Measurements from ENCODE around the gene COQ2. TPM values are rescaled to one million over a fixed set of nuclear protein-coding genes. Genes with fewer than 3 reads are reported as not detected.
"Not testable (repeated sequence)": the region's sequence is repeated elsewhere in the genome, so short reads cannot be mapped to it uniquely, and the experiment has no call there.

COQ2 gene
- total RNA-seq, 1 experiment from 2014 or later = 15.3 TPM

GRCh38 chr4:83328521-83329187 lies 44.1 kb upstream of the COQ2 start:
- ChIA-PET CTCF (no interaction called here), POLR2A (ENCODE audit: low non-redundant PET) (no interaction called here)
- Histone ChIP-seq H3K36me3 (ENCODE audit: insufficient read depth, low read length, poor library complexity, severe bottlenecking) (no peaks in the 10 kb centered on the region), H3K9me3 (ENCODE audit: low read depth, low read length, poor library complexity, severe bottlenecking) (no peaks in the 10 kb centered on the region), H3K4me3 (ENCODE audit: low read depth, low read length, poor library complexity, severe bottlenecking) (no peak overlapping the region), H3K27me3 (replicated peaks; ENCODE audit: insufficient read depth, low read depth, low read length, poor library complexity) (no peaks in the 10 kb centered on the region), H3K4me1 (ENCODE audit: insufficient read depth, low read length, poor library complexity, severe bottlenecking) (no peaks in the 10 kb centered on the region), H3K27ac (ENCODE audit: low read depth, low read length, poor library complexity, severe bottlenecking) (no peak overlapping the region)
- TF ChIP-seq, protein P1, sequence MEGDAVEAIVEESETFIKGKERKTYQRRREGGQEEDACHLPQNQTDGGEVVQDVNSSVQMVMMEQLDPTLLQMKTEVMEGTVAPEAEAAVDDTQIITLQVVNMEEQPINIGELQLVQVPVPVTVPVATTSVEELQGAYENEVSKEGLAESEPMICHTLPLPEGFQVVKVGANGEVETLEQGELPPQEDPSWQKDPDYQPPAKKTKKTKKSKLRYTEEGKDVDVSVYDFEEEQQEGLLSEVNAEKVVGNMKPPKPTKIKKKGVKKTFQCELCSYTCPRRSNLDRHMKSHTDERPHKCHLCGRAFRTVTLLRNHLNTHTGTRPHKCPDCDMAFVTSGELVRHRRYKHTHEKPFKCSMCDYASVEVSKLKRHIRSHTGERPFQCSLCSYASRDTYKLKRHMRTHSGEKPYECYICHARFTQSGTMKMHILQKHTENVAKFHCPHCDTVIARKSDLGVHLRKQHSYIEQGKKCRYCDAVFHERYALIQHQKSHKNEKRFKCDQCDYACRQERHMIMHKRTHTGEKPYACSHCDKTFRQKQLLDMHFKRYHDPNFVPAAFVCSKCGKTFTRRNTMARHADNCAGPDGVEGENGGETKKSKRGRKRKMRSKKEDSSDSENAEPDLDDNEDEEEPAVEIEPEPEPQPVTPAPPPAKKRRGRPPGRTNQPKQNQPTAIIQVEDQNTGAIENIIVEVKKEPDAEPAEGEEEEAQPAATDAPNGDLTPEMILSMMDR (conservative IDR thresholded peaks at IDR 0.05; ENCODE audit: low read depth, low read length) = 0 out of 2 replicates have a peak, but pooled peaks have one; percentile 26
- no peak for TF ChIP-seq EZH2 (IDR thresholded peaks at IDR 0.05; ENCODE audit: borderline replicate concordance, low read depth, low read length, poor library complexity, severe bottlenecking)
- no TSS peak for BruUV-seq (replicated peaks)
- intact Hi-C loops (cut with micrococcal nuclease; ENCODE audit: unreplicated experiment) = no loop called here
- DNase-seq (ENCODE audit: low spot score) = peak; percentile 11

DNA sequence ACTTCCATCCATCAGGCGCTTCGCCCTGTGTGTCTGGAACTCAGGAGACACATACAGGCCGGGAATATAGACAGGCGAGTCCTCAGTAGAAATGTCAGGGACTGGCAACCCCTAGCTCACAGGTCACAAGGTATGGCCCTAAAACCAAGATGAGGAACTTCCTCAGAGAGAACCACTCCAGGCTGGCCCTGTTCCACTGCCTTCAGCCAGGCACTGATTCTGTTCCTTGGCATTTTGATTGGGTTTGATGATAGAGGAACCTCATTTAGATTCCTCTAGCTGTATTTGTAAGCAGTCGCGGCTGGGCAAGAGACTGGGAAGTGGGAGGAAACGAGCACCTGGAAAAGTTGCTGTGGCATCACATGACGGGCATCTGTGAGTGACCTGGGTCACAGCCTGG lies 41.9 kb upstream of the COQ2 start:
- no peaks in the 10 kb centered on the region for H3K4me1 ChIP-seq (ENCODE audit: insufficient read depth, low read length, poor library complexity, severe bottlenecking)
- BruUV-seq (replicated peaks) = no TSS peak
- no peak for DNase-seq (ENCODE audit: low spot score)
- no peak overlapping the region for H3K27ac ChIP-seq (ENCODE audit: low read depth, low read length, poor library complexity, severe bottlenecking)
- TF ChIP-seq EZH2 (IDR thresholded peaks at IDR 0.05; ENCODE audit: borderline replicate concordance, low read depth, low read length, poor library complexity, severe bottlenecking) = no peak
- TF ChIP-seq, protein P1 (conservative IDR thresholded peaks at IDR 0.05; ENCODE audit: low read depth, low read length) = no peak
- CTCF ChIA-PET = no interaction called here
- no peaks in the 10 kb centered on the region for H3K27me3 ChIP-seq (replicated peaks; ENCODE audit: insufficient read depth, low read depth, low read length, poor library complexity)
- intact Hi-C loops (cut with micrococcal nuclease; ENCODE audit: unreplicated experiment) = no loop called here
- no peak overlapping the region for H3K4me3 ChIP-seq (ENCODE audit: low read depth, low read length, poor library complexity, severe bottlenecking)
- H3K36me3 ChIP-seq (ENCODE audit: insufficient read depth, low read length, poor library complexity, severe bottlenecking) = no peaks in the 10 kb centered on the region
- POLR2A ChIA-PET (ENCODE audit: low non-redundant PET) = no interaction called here
- no peaks in the 10 kb centered on the region for H3K9me3 ChIP-seq (ENCODE audit: low read depth, low read length, poor library complexity, severe bottlenecking)

DNA sequence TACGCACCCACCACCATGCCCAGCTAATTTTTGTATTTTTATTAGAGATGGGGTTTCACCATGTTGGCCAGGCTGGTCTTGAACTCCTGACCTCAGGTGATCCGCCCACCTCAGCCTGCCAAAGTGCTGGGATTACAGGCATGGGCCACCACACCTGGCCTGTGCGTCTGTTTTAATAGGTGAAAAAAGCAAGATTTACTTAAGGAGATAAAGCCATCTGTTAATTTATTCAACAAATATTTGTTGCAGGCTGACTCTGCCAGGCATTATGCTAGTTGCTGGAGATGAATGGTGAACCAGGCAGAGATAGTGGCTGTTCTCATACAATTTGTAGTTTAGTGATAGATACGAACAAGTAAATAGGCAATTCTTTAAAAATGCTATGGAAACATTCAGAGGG lies 40.7 kb upstream of the COQ2 start:
- H3K9me3 ChIP-seq (ENCODE audit: low read depth, low read length, poor library complexity, severe bottlenecking); BruUV-seq (replicated peaks); H3K27ac ChIP-seq (ENCODE audit: low read depth, low read length, poor library complexity, severe bottlenecking); H3K36me3 ChIP-seq (ENCODE audit: insufficient read depth, low read length, poor library complexity, severe bottlenecking); H3K4me3 ChIP-seq (ENCODE audit: low read depth, low read length, poor library complexity, severe bottlenecking); intact Hi-C loops (cut with micrococcal nuclease; ENCODE audit: unreplicated experiment); POLR2A ChIA-PET (ENCODE audit: low non-redundant PET); H3K4me1 ChIP-seq (ENCODE audit: insufficient read depth, low read length, poor library complexity, severe bottlenecking); CTCF ChIA-PET; H3K27me3 ChIP-seq (replicated peaks; ENCODE audit: insufficient read depth, low read depth, low read length, poor library complexity); DNase-seq (ENCODE audit: low spot score): not testable (repeated sequence)

GRCh38 chr4:83323136-83323535 lies 38.5 kb upstream of the COQ2 start:
- no peak overlapping the region for H3K27ac ChIP-seq (ENCODE audit: low read depth, low read length, poor library complexity, severe bottlenecking)
- DNase-seq (ENCODE audit: low spot score) = no peak
- H3K9me3 ChIP-seq (ENCODE audit: low read depth, low read length, poor library complexity, severe bottlenecking) = no peaks in the 10 kb centered on the region
- intact Hi-C loops (cut with micrococcal nuclease; ENCODE audit: unreplicated experiment) = no loop called here
- ChIA-PET POLR2A (ENCODE audit: low non-redundant PET) (interaction anchor here (0.6 kb wide), 1 partner anchor 1894 kb away, joined by 3 read pairs; no protein-coding TSS in a partner anchor), CTCF (no interaction called here)
- no peak overlapping the region for H3K4me3 ChIP-seq (ENCODE audit: low read depth, low read length, poor library complexity, severe bottlenecking)
- TF ChIP-seq EZH2 (IDR thresholded peaks at IDR 0.05; ENCODE audit: borderline replicate concordance, low read depth, low read length, poor library complexity, severe bottlenecking) = no peak
- TF ChIP-seq, protein P1 (conservative IDR thresholded peaks at IDR 0.05; ENCODE audit: low read depth, low read length) = no peak
- H3K27me3 ChIP-seq (replicated peaks; ENCODE audit: insufficient read depth, low read depth, low read length, poor library complexity) = no peaks in the 10 kb centered on the region
- BruUV-seq (replicated peaks) = no TSS peak
- no peaks in the 10 kb centered on the region for H3K4me1 ChIP-seq (ENCODE audit: insufficient read depth, low read length, poor library complexity, severe bottlenecking)
- no peaks in the 10 kb centered on the region for H3K36me3 ChIP-seq (ENCODE audit: insufficient read depth, low read length, poor library complexity, severe bottlenecking)

All from A673 (cell line).